GM18519 (cell line): ENCODE results near the gene PRF1.

Experiments
- ATAC-seq: cut with Tn5 transposase; IDR thresholded peaks from one replicate; pipeline ENCODE4 v1.9.1; 2021; ENCODE audit warnings: mild to moderate bottlenecking, moderate library complexity; ENCODE audit not compliant: unreplicated experiment, low FRiP score

Gene PRF1

GRCh38 chr10:70563230-70563629 is 39.3 kb downstream of the PRF1 start:
- no peak for ATAC-seq

GRCh38 chr10:70562036-70562755 is 40.3 kb downstream of the PRF1 start:
- ATAC-seq, result no peak

DNA sequence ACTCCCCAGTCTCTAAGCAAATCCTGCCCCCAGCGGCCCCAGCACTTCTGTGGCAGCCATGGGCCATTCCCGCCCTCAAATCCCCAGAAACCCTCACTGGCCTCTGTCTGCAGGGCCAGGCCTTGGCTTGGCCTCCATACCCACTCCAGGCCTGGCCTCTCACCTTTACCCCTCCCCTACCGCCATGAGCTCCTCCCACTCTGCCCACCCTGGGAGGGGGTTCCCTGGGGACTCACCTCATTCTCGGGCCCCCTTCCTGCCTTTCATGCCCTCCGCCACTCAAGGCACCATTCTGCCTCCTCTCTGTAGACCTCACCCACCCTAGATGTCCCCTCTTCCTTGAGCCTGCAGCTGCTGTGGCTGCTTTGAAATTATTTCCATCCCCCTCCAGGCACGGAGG is 41.0 kb downstream of the PRF1 start:
- ATAC-seq, result no peak

GRCh38 chr10:70561070-70561469 is 41.5 kb downstream of the PRF1 start:
- ATAC-seq, result no peak

GRCh38 chr10:70560511-70560941 is 42.0 kb downstream of the PRF1 start:
- no peak for ATAC-seq

DNA sequence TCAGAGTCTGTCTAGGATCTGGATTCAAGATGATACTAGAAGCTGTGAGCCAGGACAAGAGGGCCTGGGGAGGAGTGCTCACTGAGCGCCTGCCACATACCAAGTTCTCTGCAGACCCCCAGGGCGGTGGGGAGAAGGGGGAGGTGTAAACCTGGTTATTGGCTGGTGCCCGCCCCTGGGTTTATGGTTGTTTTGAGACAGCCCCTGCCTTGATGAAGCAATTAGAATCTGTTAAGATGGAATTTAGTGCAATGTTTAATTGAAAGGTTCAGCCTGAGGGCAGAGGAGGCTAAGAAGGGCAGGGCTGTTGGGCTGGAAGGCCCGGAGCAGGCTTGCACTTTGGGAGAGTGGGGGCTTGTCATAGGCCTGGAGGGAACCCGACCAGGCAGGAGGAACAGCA is 42.7 kb downstream of the PRF1 start:
- ATAC-seq, result no peak

GRCh38 chr10:70558871-70559810 is 43.4 kb downstream of the PRF1 start:
- no peak for ATAC-seq

DNA sequence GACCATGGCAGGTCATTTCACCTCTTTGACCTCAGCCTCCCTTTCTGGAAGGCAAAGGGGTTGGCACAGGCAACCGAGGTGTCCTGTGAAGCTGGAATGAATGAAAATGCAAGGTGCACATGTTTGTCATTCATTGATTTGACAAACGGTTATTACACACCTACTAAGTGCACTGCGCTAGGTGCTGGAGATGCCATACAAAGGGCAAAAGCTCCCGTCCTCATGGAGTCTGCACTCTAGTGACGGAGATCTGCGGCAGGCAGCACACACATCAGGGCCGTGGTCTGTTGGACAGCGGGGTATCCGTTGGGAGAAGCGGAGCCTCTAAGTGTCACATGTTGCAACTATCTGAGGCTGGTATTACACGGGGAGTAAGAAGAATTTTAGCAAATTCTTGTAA is 44.2 kb downstream of the PRF1 start:
- ATAC-seq, result no peak

DNA sequence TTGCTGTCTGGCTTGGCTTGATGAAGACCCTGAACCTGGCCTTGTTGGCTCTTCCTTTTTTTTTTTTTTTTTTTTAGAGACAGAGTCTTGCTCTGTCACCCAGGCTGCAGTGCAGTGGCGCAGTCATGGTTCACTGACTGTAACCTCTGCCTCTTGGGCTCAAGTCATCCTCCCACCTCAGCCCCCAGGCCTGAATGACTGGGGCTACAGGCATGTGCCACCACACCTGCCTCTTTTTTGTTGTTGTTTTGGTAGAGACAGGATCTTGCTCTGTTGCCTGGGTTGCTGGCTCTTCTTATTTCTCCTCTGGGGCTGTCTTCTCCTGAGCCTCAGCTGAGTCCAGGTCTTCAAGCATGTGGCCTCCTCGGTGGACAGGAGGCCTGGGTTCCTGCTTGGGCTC is 44.7 kb downstream of the PRF1 start:
- no peak for ATAC-seq

GRCh38 chr10:70557086-70557845 is 45.3 kb downstream of the PRF1 start:
- ATAC-seq, result no peak

GRCh38 chr10:70555371-70555770 is 47.2 kb downstream of the PRF1 start:
- no peak for ATAC-seq

DNA sequence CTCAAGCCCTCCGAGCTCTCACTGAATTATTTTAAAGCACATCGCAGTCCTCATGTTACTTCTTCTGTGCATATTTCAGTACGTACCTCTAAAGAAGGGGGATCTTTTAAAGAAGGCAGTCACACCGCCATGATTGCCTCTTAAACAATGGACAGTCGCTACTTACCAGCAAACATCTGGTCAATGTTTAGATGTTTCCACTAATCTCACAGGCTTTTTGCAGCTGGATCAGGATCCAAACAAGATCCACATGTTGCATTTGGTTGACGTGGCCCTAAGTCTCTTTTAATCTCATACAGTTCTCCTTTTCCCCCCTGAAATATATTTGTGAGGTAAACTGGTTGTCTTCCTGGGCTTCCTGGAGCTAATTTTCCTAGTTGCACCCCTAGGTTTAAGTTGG is 50.0 kb downstream of the PRF1 start:
- ATAC-seq, result no peak

DNA sequence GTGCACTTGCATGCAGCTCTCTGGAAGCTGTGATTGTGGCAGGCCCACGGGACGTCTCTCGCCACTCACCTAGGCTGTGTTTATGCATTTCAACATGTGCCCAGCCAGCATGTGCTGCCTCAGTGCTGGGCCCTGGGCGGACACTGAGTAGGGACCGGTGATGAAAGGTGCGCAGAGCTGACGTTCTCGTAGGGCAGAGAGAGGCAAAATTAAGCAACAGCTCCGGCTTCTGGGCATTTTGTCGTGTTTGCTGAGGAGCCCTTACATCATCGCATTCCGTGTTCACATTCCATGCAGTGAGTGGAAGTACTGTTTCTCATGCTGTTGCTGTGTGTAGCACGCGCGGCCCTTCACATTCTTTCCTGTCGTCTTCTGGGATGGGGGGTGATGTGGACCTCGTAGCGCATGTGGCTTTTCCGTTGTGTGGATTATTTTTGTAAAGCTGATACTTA is 50.5 kb downstream of the PRF1 start:
- no peak for ATAC-seq

- ATAC-seq, result no peak
These were observed 51.1 kb downstream of the PRF1 start for GRCh38 chr10:70551466-70551865.

- no peak for ATAC-seq
These were observed 52.1 kb downstream of the PRF1 start for GRCh38 chr10:70550459-70550858.

GRCh38 chr10:70549962-70550458 is 52.5 kb downstream of the PRF1 start:
- no peak for ATAC-seq

GRCh38 chr10:70549351-70549961 is 53.1 kb downstream of the PRF1 start:
- no peak for ATAC-seq
